Stimulated activated CD8-positive, alpha-beta memory T cell treated with anti-CD3 and anti-CD28 coated beads, Interleukin-15, amount 100 ng/mL, for 1 hour (primary cell): Measurements from ENCODE around the gene SERTAD4.
"Not testable (repeated sequence)": the region's sequence is repeated elsewhere in the genome, so short reads cannot be mapped to it uniquely, and the experiment has no call there.

ENCODE experiments used
- DNase-seq: peaks from one replicate; pipeline ENCODE4 v3.0.0-alpha.2; 2020; ENCODE audit warnings: low read depth

The SERTAD4 gene

GRCh38 chr1:210232511-210233215 lies at the start of gene SERTAD4:
SERTAD4 (plus strand) TSS chr1:210232796; CDS start chr1:210237961, 5,165 bp downstream.
- DNase-seq = no peak

GRCh38 chr1:210185063-210185462 lies 47.5 kb upstream of the SERTAD4 start:
- DNase-seq = no peak

GRCh38 chr1:210187849-210188606 lies 44.6 kb upstream of the SERTAD4 start:
- not testable (repeated sequence) for DNase-seq

- DNase-seq = no peak
Measured at GRCh38 chr1:210189426-210189825, 43.2 kb upstream of the SERTAD4 start.

- DNase-seq = no peak
Measured at GRCh38 chr1:210195635-210196160, 36.9 kb upstream of the SERTAD4 start.

- not testable (repeated sequence) for DNase-seq
Measured at GRCh38 chr1:210196266-210196665, 36.3 kb upstream of the SERTAD4 start.

- DNase-seq = no peak
Measured at GRCh38 chr1:210198840-210199239, 33.8 kb upstream of the SERTAD4 start.

GRCh38 chr1:210200124-210200736 lies 32.4 kb upstream of the SERTAD4 start:
- DNase-seq = no peak

- no peak for DNase-seq
Measured at GRCh38 chr1:210201681-210202080, 30.9 kb upstream of the SERTAD4 start.

- no peak for DNase-seq
Measured at GRCh38 chr1:210207597-210208450, 24.8 kb upstream of the SERTAD4 start.

GRCh38 chr1:210213335-210213734 lies 19.3 kb upstream of the SERTAD4 start:
- DNase-seq = no peak

- no peak for DNase-seq
Measured at GRCh38 chr1:210214573-210215409, 17.8 kb upstream of the SERTAD4 start.

GRCh38 chr1:210217482-210217881 lies 15.1 kb upstream of the SERTAD4 start:
- DNase-seq = no peak

GRCh38 chr1:210218047-210218446 lies 14.5 kb upstream of the SERTAD4 start:
- no peak for DNase-seq

GRCh38 chr1:210222340-210223006 lies 10.1 kb upstream of the SERTAD4 start:
- DNase-seq = no peak

- no peak for DNase-seq
Measured at GRCh38 chr1:210223226-210223904, 9.2 kb upstream of the SERTAD4 start.

- no peak for DNase-seq
Measured at GRCh38 chr1:210228158-210228557, 4.4 kb upstream of the SERTAD4 start.

GRCh38 chr1:210230149-210230695 lies 2.4 kb upstream of the SERTAD4 start:
- no peak for DNase-seq

GRCh38 chr1:210231846-210232510 lies 618 bp upstream of the SERTAD4 start:
- no peak for DNase-seq
